ENCODE data around the gene LSM7. TPM values are rescaled to one million over a fixed set of nuclear protein-coding genes. Genes with fewer than 3 reads are reported as not detected.

The LSM7 gene
- total RNA-seq, 3 donors from 2014 or later (not counting 1 experiment from before 2014, with no cell fraction given) = 52.0 to 80.2 (median 77.4) TPM

GRCh38 chr19:2345076-2345475 is 16.7 kb upstream of the LSM7 start:
- no peak for ATAC-seq
- Mint-ChIP-seq H3K9me3 (no peaks in the 10 kb centered on the region), H3K4me1 (peaks cover 0 to 5% of the 10 kb centered on the region in 2 donors), H3K27me3 (ENCODE audit: low read depth in 2 of 2) (no peaks in the 10 kb centered on the region), H3K36me3 (no peaks in the 10 kb centered on the region), H3K4me3 (no peak overlapping the region), H3K27ac (no peak overlapping the region)
- DNase-seq = no peak
- Histone ChIP-seq H3K27ac (ENCODE audit: low read length) (no peak overlapping the region), H3K27me3 (ENCODE audit: control insufficient read depth, insufficient read depth, low read length) (no peaks in the 10 kb centered on the region), H3K4me1 (ENCODE audit: control insufficient read depth, insufficient read depth, low read length) (no peaks in the 10 kb centered on the region), H3K36me3 (ENCODE audit: control insufficient read depth, insufficient read depth, low read length) (peaks cover 15% of the 10 kb centered on the region), H3K9me3 (ENCODE audit: control insufficient read depth, insufficient read depth, low read length) (no peaks in the 10 kb centered on the region), H3K4me3 (ENCODE audit: low read length) (no peak overlapping the region)
- 96% methylated on average over 17 of the region's 17 CpGs for WGBS (ENCODE audit: insufficient coverage)
- intact Hi-C loops (cut with micrococcal nuclease) = no loop called here
- no peak for TF ChIP-seq CTCF (IDR thresholded peaks at IDR 0.05)

GRCh38 chr19:2344381-2344870 is 16.0 kb upstream of the LSM7 start:
- intact Hi-C loops (cut with micrococcal nuclease) = no loop called here
- DNase-seq (no peak), ATAC-seq (no peak)
- WGBS (ENCODE audit: insufficient coverage) = 97% methylated on average over 24 of the region's 24 CpGs
- TF ChIP-seq CTCF (IDR thresholded peaks at IDR 0.05) = no peak
- H3K4me3 Mint-ChIP-seq = no peak overlapping the region
- Histone ChIP-seq H3K9me3 (ENCODE audit: control insufficient read depth, insufficient read depth, low read length) (no peaks in the 10 kb centered on the region), H3K27me3 (ENCODE audit: control insufficient read depth, insufficient read depth, low read length) (no peaks in the 10 kb centered on the region), H3K36me3 (ENCODE audit: control insufficient read depth, insufficient read depth, low read length) (peaks cover 17% of the 10 kb centered on the region), H3K27ac (ENCODE audit: low read length) (no peak overlapping the region), H3K4me1 (ENCODE audit: control insufficient read depth, insufficient read depth, low read length) (no peaks in the 10 kb centered on the region), H3K4me3 (ENCODE audit: low read length) (no peak overlapping the region)
- no peaks in the 10 kb centered on the region for H3K27me3 Mint-ChIP-seq (ENCODE audit: low read depth in 2 of 2)
- H3K27ac Mint-ChIP-seq = no peak overlapping the region
- peaks cover 0 to 5% of the 10 kb centered on the region in 2 donors for H3K4me1 Mint-ChIP-seq
- H3K9me3 Mint-ChIP-seq = no peaks in the 10 kb centered on the region
- H3K36me3 Mint-ChIP-seq = no peaks in the 10 kb centered on the region

DNA sequence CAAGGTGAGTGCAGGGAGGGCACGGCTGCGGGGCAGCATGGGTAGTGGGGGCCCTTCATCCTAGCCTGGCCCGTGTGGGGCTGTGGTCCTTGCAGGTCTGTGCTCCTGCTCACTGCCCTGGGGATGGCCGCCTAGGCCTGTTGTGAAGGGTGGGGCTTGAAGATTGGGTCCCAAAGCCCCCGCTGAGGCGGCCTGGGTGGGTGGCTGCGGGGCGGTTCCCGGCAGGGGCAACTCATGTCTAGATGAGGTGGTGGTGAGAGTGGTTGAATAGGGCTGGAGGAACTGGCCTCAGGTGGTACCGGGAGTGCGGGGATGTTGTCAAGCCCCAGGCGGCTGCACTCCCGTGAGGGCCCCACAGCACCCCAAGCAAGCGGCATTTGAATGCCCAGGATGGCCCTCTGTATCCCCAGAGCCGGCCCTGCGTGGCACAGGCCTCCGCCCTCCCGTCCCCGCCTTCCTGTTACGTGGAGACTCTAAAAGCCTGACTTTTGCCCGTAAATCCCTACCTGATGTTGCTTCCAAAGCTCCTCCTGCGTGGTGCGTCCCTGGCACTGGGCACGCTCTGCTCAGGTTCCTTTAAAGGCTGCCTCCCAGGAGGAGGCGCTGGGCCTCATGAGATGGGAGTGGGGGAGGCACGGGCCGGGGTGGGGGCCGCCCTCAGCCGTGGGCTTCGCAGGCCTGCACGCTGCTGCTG is 15.1 kb upstream of the LSM7 start:
- H3K36me3 ChIP-seq (ENCODE audit: control insufficient read depth, insufficient read depth, low read length) = peaks cover 16% of the 10 kb centered on the region
- H3K27ac Mint-ChIP-seq = no peak overlapping the region
- no peak overlapping the region for H3K4me3 ChIP-seq (ENCODE audit: low read length)
- H3K27ac ChIP-seq (ENCODE audit: low read length) = no peak overlapping the region
- no peaks in the 10 kb centered on the region for H3K9me3 ChIP-seq (ENCODE audit: control insufficient read depth, insufficient read depth, low read length)
- no peak overlapping the region for H3K4me3 Mint-ChIP-seq
- H3K9me3 Mint-ChIP-seq = no peaks in the 10 kb centered on the region
- TF ChIP-seq CTCF (IDR thresholded peaks at IDR 0.05) = no peak
- ATAC-seq = no peak
- no peaks in the 10 kb centered on the region for H3K27me3 ChIP-seq (ENCODE audit: control insufficient read depth, insufficient read depth, low read length)
- H3K4me1 ChIP-seq (ENCODE audit: control insufficient read depth, insufficient read depth, low read length) = no peaks in the 10 kb centered on the region
- H3K4me1 Mint-ChIP-seq = peaks cover 0 to 5% of the 10 kb centered on the region in 2 donors
- no peaks in the 10 kb centered on the region for H3K27me3 Mint-ChIP-seq (ENCODE audit: low read depth in 2 of 2)
- 92% methylated on average over 31 of the region's 31 CpGs for WGBS (ENCODE audit: insufficient coverage)
- intact Hi-C loops (cut with micrococcal nuclease) = no loop called here
- no peak for DNase-seq
- H3K36me3 Mint-ChIP-seq = no peaks in the 10 kb centered on the region

Measured in natural killer cell (primary cell).